Esophagus muscularis mucosa (tissue), 4 donors: ENCODE measurements around the gene SLC8B1. TPM values are rescaled to one million over a fixed set of nuclear protein-coding genes. Genes with fewer than 3 reads are reported as not detected.

Experiments
- DNase-seq: peaks from one replicate; pipeline ENCODE4 v3.0.0-alpha.2; 2017; ENCODE audit errors: extremely low spot score
- H3K27ac ChIP-seq, 4 donors: fragments of 200-600 bp; sonication (generic); replicated peaks in 1 of 4; 1 replicate in 3 of 4; 2 replicates in 1 of 4; pipeline ENCODE4 v1.5.1; 2016 to 2019; ENCODE audit warnings: mild to moderate bottlenecking in 1 of 4
- H3K27me3 ChIP-seq, 4 donors: fragments of 200-600 bp; sonication (generic); one replicate each; pipeline versions ENCODE4 v1.5.1 to v1.6.0; 2016 to 2019
- H3K36me3 ChIP-seq, 4 donors: fragments of 200-600 bp; sonication (generic); one replicate each; pipeline ENCODE4 v1.5.1; 2016 to 2019
- H3K4me1 ChIP-seq, 4 donors: fragments of 200-600 bp; sonication (generic); one replicate each; pipeline ENCODE4 v1.5.1; 2016 to 2019
- H3K4me3 ChIP-seq, 4 donors: fragments of 200-600 bp; sonication (generic); 1 replicate in 2 of 4; 2 replicates in 2 of 4; pipeline ENCODE4 v1.5.1; 2016 to 2019; ENCODE audit warnings: mild to moderate bottlenecking in 4 of 4, moderate library complexity in 1 of 4
- H3K9me3 ChIP-seq, 4 donors: fragments of 200-600 bp; sonication (generic); 1 replicate in 3 of 4; 2 replicates in 1 of 4; pipeline ENCODE4 v1.5.1; 2016 to 2019
- EP300 ChIP-seq: sonication (generic); formaldehyde crosslinking; IDR thresholded peaks from one replicate; pipeline ENCODE4 v1.6.1; 2017; ENCODE audit warnings: antibody characterized with exemption
- POLR2A ChIP-seq: fragments of 450-650 bp; IDR thresholded peaks from one replicate; pipeline ENCODE4 v1.6.1; 2017; ENCODE audit warnings: antibody characterized with exemption, moderate library complexity, mild to moderate bottlenecking, low read depth
- POLR2AphosphoS5 ChIP-seq, 2 donors: sonication (generic); formaldehyde crosslinking; IDR thresholded peaks; one replicate each; pipeline ENCODE4 v1.6.1; 2017; ENCODE audit warnings: antibody characterized with exemption in 2 of 2
- WGBS: methylation state at CpG from one replicate; pipeline ENCODE4 v1.1.5; 2018; 5-methylcytosine and 5-hydroxymethylcytosine counted together
- intact Hi-C: fragments of 100-400 bp; cut with DNase I; formaldehyde crosslinking; loops from one replicate; pipeline ENCODE4 v1.15.1; 2023
- total RNA-seq, 4 donors: library from RNA; depleted of rRNA; stranded (reverse); fragments of >200 nt; gene quantifications; one replicate each; pipeline versions ENCODE4 v1.1.0 to v1.2.1, GENCODE V29; 2016
- TF ChIP-seq, protein P1 (sequence below), 3 experiments: fragments of 200-600 bp in 2 of 3; fragments of 450-650 bp in 1 of 3; sonication (generic) in 2 of 3; IDR thresholded peaks; one replicate each; pipeline ENCODE4 v1.5.1; 2017 to 2019; ENCODE audit warnings: antibody characterized with exemption in 3 of 3, mild to moderate bottlenecking in 2 of 3, moderate library complexity in 1 of 3

SLC8B1 gene
- total RNA-seq, 4 donors from 2014 or later: 19.1 to 22.8 (median 19.8) TPM

DNA sequence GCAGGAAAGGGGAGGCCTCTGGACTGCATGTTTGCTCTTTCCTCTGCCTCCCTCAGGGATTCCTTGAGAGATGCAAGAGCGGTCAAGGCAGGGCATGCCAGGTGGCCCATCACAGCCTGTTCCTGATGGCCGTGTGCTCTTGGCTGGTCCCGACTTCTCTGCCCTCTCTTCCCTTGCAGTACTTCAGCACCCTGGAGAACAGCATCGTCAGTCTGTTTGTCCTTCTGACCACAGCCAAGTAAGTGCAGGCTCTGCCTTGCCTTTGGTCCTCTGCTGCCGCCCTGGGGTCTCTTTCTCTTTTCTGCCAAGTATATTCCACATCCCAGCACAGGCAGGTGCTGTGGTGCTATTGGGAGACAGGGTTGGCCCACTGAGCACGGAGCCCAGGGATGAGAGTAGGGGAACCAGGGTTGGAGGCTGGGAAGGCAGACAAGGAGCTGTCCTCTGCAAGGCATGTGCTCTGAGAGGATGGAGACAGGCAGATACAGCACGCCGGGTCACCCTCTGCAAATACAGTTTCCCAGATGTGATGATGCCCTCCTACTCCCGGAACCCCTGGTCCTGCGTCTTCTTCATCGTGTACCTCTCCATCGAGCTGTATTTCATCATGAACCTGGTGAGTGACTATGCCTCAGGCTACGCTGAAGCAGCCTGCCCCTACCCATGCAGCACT, 61.7 kb downstream of the SLC8B1 start:
- no peak overlapping the region for H3K4me3 ChIP-seq
- H3K4me1 ChIP-seq: peaks cover 27 to 32% (median 28%) of the 10 kb centered on the region in 4 donors
- 86% methylated on average over 13 of the region's 13 CpGs for WGBS
- DNase-seq: no peak
- peak overlapping the region; percentile 52 to 76 (median 64) for H3K27ac ChIP-seq
- TF ChIP-seq POLR2AphosphoS5 (IDR thresholded peaks at IDR 0.05) (no peak), EP300 (no peak), POLR2A (no peak)
- TF ChIP-seq, protein P1, sequence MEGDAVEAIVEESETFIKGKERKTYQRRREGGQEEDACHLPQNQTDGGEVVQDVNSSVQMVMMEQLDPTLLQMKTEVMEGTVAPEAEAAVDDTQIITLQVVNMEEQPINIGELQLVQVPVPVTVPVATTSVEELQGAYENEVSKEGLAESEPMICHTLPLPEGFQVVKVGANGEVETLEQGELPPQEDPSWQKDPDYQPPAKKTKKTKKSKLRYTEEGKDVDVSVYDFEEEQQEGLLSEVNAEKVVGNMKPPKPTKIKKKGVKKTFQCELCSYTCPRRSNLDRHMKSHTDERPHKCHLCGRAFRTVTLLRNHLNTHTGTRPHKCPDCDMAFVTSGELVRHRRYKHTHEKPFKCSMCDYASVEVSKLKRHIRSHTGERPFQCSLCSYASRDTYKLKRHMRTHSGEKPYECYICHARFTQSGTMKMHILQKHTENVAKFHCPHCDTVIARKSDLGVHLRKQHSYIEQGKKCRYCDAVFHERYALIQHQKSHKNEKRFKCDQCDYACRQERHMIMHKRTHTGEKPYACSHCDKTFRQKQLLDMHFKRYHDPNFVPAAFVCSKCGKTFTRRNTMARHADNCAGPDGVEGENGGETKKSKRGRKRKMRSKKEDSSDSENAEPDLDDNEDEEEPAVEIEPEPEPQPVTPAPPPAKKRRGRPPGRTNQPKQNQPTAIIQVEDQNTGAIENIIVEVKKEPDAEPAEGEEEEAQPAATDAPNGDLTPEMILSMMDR (IDR thresholded peaks at IDR 0.05): no peak
- intact Hi-C loops: no loop called here
- H3K9me3 ChIP-seq: no peaks in the 10 kb centered on the region
- H3K27me3 ChIP-seq: no peaks in the 10 kb centered on the region
- H3K36me3 ChIP-seq: peaks cover 28 to 93% (median 69%) of the 10 kb centered on the region in 4 donors

DNA sequence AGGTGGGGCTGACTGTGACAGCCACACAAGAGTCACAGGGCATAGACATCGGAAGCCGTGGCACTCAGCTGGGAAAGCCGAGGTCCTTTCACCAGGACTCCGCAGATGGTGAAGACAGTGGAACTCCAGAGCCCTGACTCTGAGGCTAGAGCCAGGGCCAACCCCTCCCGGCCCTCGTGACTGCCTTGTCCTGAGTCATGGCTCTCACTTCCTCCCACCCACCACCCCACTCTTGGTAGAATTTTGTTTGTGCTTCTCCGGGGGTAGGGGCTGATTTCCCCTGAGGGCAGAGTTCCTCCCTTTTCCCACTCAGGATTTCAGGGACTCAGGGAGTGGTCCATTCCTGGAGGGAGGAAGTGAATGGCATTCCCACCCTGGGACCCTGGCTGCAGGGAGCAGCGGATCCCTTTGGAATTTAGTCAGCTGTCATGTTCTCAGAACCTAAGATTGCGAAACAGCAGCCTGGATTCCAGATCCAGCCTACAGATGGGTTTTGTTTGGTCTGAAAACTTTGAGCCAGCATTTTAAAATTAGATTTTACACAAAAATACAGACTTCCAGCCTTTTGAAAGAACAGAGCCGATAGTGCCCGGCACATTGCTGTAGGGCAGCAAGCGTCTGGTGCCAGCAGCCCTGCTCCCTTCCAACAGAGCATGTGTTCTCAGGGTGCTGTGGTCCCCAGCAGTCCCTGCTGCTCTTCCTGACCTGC, 62.9 kb downstream of the SLC8B1 start:
- peaks cover 20 to 93% (median 68%) of the 10 kb centered on the region in 4 donors for H3K36me3 ChIP-seq
- DNase-seq: peak; percentile 96
- H3K4me3 ChIP-seq: peak overlapping the region in 2 of 4 donors; percentile 2 to 15
- H3K27ac ChIP-seq: peak overlapping the region; percentile 61 to 76 (median 66)
- no peaks in the 10 kb centered on the region for H3K27me3 ChIP-seq
- peaks cover 27 to 32% (median 28%) of the 10 kb centered on the region in 4 donors for H3K4me1 ChIP-seq
- H3K9me3 ChIP-seq: no peaks in the 10 kb centered on the region
- TF ChIP-seq EP300: no peak
- TF ChIP-seq POLR2AphosphoS5 (IDR thresholded peaks at IDR 0.05): peak in 1 of 2 donors; percentile 57
- WGBS: 49% methylated on average over 12 of the region's 12 CpGs
- intact Hi-C loops: no loop called here

DNA sequence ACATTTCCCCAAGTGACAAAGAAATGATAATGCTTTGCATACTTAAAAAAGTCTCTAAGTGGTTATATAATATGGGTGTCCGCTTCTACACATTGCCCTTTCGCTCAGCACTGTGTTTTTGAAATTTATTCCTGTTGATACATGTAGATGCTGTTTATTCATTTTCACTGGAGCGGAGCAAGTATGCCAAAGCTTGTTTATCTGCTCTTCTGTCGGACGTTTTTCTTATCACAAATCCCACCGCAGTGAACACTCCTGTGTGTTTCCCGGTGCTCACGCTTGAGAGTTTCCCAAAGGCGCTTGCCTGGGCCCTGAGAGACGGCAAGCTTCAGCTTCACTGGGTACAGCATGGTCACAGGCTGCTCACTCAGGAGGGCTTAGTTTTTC, 63.5 kb downstream of the SLC8B1 start:
- DNase-seq: no peak
- 85% methylated on average over 10 of the region's 10 CpGs for WGBS
- intact Hi-C loops: no loop called here
- peaks cover 22 to 93% (median 68%) of the 10 kb centered on the region in 4 donors for H3K36me3 ChIP-seq
- H3K9me3 ChIP-seq: no peaks in the 10 kb centered on the region
- no peak for TF ChIP-seq POLR2AphosphoS5 (IDR thresholded peaks at IDR 0.05)
- H3K27me3 ChIP-seq: no peaks in the 10 kb centered on the region
- H3K27ac ChIP-seq: peak overlapping the region; percentile 61 to 76 (median 66)
- H3K4me3 ChIP-seq: peak overlapping the region in 1 of 4 donors; percentile 15
- H3K4me1 ChIP-seq: peaks cover 27 to 32% (median 28%) of the 10 kb centered on the region in 4 donors

DNA sequence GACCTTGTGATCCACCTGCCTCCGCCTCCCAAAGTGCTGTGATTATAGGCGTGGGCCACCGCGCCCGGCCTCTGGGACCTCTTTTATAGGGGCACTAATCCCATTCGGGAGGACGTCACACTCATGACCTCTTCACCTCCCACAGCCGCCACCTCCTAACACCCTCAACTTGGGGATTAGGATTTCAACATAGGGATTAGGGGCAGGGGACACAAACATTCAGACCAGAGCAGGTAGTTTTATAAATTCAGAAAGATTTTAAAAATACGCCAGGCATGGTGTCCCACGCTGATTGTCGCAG, 64.2 kb downstream of the SLC8B1 start:
- Histone ChIP-seq H3K4me3 (no peak overlapping the region), H3K9me3 (no peaks in the 10 kb centered on the region), H3K4me1 (peaks cover 27 to 32% (median 28%) of the 10 kb centered on the region in 4 donors), H3K27ac (peak overlapping the region in 1 of 4 donors; percentile 76), H3K36me3 (peaks cover 28 to 95% (median 71%) of the 10 kb centered on the region in 4 donors), H3K27me3 (no peaks in the 10 kb centered on the region)
- no peak for DNase-seq
- 96% methylated on average over 11 of the region's 11 CpGs for WGBS
- TF ChIP-seq EP300 (no peak), POLR2AphosphoS5 (IDR thresholded peaks at IDR 0.05) (no peak), POLR2A (no peak)
- TF ChIP-seq, protein P1 (IDR thresholded peaks at IDR 0.05): no peak
- intact Hi-C loops: no loop called here

DNA sequence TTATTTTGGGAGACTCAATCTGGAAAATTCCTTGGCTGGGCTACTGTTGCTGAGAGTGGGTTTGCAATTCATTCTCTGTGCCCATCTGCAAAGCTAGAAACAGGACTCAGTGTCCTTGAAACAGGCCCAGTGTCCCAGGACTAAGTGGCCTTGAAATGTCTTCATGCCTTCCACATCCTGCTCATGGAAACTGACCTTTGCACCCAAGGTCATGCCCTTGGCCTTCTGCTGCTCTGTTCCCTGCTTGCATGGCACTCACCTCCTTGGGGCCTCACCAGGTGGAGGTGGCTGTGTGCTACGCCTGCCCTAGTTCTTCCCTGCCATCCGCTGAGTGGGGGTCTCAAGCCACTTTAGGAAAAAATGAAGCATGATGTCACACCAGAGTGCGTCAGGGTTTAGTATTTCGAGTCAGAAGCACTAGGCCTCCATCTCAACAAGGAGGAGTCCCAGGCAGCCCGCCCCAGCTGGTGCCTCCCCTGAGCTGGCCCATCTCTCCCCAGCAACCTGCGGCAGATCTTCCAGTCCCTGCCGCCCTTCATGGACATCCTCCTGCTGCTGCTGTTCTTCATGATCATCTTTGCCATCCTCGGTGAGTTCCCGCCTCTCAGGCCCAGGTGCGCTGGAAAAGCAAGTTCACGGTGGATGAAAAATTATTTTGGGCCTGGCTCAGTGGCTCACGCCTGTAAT, 65.5 kb downstream of the SLC8B1 start:
- no peaks in the 10 kb centered on the region for H3K27me3 ChIP-seq
- peaks cover 27 to 32% (median 28%) of the 10 kb centered on the region in 4 donors for H3K4me1 ChIP-seq
- no peak overlapping the region for H3K4me3 ChIP-seq
- WGBS: 96% methylated on average over 12 of the region's 12 CpGs
- peaks cover 28 to 93% (median 67%) of the 10 kb centered on the region in 4 donors for H3K36me3 ChIP-seq
- no peak for TF ChIP-seq POLR2A
- no peak for TF ChIP-seq EP300
- TF ChIP-seq, protein P1 (IDR thresholded peaks at IDR 0.05): no peak
- no peak for TF ChIP-seq POLR2AphosphoS5 (IDR thresholded peaks at IDR 0.05)
- H3K9me3 ChIP-seq: no peaks in the 10 kb centered on the region
- no peak for DNase-seq
- intact Hi-C loops: no loop called here
- H3K27ac ChIP-seq: no peak overlapping the region
